Activated T-helper 1 cell treated with anti-CD3 and anti-CD28 coated beads, Interleukin-2, amount 50 U/mL, for 16 hours (primary cell): ENCODE measurements around the gene DLEU7.

Experiments used
- DNase-seq, 2 donors: peaks; one replicate each; pipeline ENCODE4 v3.0.0-alpha.2; 2020; ENCODE audit warnings: low read depth in 1 of 2, low spot score in 1 of 2

Gene DLEU7

DNA sequence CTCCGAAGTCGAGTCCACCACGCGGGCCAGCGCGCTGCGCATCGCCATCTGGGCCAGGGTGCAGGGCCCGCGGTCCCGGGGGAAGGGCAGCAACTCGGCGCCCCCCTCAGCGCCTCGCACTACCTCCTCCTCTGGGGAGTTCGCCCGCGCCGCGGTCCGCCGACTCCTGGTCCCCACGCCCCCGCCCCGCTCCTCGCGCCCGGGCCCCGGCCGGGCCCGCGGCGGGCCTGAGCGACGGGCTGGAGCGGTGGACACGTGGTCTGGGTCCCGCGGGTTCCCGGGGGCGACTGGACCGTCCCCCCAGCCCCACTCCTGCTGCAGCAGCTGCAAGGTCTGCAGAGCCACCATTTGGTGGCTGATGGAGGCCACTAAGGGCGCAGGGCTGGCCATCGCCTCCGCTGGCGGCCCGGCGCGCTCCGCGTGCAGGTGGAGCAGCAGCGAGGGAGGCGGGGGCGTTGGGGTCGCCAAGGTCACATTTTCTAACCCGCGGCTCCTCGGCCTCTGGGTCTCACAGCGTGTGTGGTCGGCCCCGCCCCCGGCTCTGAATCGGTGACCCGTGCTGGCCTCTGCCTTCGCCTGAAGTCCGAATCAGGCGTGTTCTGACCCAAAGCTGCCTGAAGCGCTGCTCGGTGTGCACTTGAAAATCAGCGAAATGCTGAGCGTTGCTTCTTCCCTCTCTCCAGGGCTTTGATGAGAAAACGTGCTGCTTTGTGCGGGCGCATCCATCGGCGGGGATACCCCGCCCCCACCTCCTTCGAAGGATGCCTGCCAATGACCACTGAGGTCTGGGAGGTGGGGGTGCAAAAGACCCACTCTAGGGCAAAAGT lies at the start of gene DLEU7:
DLEU7 (minus strand) TSS at position 436 of the 827 bp plus-strand sequence; CDS start at position 390, 46 bp downstream.
- DNase-seq, result no peak

DNA sequence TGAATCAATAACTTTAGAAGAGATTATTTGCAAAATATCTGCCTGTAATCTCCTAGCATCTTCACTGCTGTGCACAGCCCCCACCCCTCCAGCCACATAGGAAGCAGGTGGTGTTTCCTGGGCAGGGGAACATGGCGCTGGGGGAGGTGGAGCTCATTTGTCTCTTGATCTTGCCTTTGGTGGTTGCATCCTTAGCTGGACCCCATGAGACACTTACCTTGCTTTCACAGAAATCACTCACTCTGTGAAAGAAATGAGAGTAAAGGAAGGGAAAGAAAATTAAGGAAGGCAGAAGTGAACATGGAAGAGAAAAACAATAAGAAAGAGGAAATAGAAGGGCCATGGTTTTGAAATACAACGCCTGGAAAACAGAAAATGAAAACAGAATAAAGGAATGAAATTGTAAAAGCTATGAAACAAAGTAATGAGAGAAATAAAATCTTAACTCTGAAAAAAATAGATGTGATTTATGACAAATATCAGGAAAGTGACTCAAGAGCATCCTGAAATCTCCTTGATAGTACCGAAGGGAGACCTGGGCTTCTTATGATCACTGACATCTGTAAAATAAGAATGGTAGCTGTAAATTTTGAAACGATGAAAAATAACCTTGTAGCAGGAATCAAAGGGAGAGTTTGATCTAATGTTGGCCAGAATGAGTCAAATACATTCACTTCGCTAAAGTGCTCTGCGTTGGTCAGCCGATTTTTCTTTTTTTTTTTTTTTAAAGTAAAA lies 48.9 kb upstream of the DLEU7 start:
- DNase-seq, result no peak

DNA sequence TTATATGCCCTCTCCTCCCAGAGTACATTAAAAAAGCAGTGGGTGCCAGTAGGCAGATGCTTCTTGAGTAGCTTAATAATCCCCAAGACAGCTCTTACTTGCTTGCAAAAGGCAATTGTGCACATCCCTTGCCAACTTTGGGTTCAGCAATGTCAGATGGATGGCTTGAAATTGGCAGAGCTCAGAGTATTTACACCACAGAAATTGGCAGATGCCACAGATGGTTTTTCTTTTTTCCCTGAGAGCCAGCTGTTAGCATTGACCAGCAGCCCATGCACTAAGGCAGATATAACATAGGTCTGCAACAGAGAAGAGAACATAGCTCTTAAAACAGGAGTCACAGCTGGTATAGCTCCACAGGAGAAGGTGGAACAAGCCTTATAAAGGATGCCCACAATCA lies 47.7 kb upstream of the DLEU7 start:
- DNase-seq, result no peak

DNA sequence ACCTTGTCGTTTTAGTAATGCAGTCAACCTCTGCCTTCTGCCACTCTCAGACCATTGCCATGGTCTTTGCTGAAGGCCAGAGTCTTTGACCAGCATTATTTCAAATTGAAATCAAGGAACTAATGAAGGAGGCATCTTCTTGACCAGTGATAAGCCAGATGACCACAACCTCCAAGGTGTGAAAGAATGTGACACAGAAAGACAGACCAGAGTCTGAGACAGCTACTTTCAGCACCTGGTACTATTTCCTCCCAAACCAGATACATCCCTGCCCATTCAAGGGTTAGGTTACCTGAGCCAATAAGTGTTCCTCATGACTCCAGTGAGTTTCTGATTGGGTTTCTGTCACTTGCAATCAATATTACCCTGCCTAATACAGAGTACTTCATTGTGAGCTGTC lies 45.8 kb upstream of the DLEU7 start:
- no peak for DNase-seq

DNA sequence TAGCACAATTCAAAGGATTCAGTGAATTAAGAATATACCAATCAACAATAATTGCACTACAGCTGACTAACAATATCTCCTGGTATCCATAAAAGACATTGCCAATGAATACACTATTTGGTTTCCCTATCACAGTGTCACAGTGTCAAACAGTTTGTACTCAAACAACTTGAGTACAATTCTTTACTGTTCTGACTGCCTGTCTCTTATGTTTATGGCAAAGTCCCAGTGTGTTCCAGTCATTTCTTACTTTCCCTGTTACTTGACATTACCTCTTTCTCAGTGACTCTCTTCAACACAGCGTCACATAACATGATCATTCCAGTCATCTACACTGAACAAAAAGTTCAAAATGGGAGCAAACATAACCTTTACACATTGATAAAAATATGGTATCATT lies 44.9 kb upstream of the DLEU7 start:
- no peak for DNase-seq

DNA sequence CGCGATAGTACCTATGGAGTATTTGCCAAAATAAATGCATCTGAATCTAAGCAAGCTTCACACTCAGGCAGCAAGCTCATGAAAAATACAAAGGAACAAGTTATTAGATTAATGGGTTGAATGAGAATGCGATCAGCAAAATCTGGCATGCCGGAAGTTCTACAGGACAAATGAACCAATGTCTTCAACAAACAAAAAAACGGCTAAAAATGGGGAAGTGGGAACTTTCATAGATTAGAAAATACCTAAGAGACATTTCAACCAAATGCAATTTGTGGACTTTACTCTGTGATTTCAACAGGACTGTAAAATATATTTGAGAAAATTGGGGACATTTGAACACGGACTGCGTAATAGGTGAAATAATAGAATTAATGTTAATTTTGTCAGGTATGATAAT lies 43.7 kb upstream of the DLEU7 start:
- no peak for DNase-seq

DNA sequence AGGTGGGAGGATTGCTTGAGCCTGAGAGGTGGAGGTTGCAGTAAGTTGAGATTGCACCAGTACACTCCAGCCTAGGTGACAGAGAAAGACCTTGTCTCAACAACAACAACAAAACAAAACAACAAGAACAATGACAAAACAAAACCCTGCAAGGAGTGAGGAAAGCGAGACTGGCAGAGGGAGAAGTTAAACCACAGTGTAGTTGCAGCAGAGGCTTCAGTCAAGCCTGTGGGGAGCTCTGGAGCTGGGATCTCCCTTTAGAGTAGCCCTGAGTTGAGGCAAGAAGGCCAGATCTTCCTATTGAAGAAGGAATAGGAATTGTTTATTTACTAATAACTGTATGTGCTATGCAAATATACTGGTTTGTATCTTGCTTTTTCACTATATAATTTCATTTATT lies 40.8 kb upstream of the DLEU7 start:
- DNase-seq, result no peak

DNA sequence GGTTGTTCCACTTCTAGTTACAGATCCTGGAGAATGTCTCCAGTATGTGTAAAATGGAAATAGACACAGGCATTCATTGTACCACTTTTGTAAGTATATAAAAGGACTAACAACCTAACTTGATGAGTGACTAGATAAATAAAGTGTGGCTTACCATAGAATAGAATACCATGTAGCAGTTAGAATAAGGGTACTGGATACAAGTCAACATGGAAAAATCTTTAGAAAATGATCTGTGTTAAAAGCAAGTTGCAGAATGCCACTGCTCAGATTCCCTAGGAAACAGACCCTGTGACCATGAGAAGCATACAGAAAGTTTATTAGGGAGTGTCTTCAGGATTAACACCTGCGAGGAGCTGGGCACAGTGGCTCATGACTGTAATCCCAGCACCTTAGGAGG lies 40.2 kb upstream of the DLEU7 start:
- DNase-seq, result no peak

DNA sequence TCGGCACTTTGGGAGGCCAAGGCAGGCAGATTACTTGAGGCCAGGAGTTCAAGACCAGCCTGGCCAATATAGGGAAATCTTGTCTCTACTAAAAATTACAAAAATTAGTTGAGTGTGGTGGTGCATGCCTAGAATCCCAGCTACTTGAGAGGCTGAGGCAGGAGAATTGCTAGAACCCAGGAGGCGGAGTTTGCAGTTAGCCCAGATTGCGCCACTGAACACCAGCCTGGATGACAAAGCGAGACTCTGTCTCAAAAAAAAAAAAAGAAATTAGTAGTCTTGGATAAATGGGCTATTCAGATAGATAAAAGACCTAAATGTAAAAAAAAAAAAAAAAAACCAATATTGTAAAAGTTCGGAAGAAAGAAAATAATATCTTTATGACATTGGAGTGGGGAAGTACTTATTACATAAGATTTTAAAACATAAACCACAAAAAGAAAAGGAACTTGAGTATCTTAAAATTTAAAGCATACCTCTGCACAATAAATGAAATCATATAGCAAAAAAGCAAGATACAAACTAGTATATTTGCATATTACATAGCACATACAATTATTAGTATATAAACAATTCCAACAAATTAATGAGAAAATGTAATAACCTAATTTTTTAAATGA lies 39.4 kb upstream of the DLEU7 start:
- no peak for DNase-seq

DNA sequence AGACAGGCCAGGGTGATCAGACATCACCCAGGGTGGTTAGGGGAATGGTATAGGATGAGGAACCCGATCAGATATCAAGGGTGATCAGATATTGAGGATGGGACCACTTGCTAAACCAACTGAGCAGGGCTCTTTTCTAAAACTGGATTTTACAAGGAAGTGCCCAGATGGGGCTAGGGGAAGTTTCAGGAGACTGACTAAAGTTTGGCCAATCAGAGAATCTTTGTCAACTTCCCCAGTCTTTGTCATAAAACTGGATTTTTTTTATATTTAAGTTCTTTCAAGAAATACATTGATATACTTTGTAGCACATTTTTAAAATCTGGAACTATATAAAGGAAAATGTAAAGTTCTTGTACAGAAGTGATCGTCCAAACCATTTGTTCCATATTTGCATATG lies 30.5 kb upstream of the DLEU7 start:
- no peak for DNase-seq

DNA sequence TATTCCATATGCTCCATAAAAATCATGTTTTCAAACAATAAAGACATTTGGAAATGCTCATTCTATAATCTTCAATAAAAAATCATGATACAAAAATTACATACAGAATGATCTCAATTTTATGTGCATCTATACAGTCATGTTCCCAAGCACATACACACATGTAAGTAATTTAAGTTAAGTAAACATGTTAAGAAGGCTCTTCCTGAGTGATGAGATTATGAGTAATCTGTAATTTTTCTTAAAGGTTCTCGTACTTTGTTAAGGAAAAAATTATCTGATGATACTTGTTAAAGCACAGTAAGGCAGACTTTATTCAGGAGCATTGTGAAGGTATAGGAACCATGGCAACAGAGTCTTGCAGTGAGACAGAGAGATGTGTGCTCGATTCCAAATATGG lies 30.0 kb upstream of the DLEU7 start:
- no peak for DNase-seq

DNA sequence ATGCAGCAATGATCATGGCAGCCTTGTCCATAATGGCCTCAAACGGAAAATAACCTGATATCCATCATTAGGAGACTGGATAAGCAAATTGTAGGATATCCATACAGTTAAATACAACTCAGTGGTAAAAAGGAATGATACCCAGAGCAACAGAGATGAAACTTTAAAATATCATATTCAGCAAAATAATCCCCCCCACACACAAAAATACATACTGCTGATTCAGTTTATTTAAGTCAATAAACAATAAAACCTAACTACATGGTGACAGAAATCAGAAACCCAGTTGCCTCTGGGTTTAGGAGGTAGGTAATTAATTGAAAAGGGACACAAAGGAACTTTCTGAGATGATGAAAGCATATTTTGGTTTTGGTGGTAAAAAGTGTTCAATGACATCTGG lies 27.9 kb upstream of the DLEU7 start:
- no peak for DNase-seq

DNA sequence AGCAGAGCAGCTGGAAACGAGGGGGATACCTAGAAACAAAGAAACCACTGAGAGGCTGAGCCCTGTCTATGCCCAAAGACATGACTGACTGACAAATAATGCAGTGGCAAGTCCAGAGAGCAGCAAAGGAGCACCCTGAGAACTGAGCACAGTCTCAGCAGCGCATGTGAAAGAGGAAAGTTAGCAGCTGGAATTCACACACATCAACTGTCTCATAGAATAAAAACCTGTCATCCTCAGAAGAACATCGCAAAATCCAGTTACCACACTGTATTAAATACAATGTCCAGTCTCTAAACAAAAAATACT lies 24.1 kb upstream of the DLEU7 start:
- no peak for DNase-seq

DNA sequence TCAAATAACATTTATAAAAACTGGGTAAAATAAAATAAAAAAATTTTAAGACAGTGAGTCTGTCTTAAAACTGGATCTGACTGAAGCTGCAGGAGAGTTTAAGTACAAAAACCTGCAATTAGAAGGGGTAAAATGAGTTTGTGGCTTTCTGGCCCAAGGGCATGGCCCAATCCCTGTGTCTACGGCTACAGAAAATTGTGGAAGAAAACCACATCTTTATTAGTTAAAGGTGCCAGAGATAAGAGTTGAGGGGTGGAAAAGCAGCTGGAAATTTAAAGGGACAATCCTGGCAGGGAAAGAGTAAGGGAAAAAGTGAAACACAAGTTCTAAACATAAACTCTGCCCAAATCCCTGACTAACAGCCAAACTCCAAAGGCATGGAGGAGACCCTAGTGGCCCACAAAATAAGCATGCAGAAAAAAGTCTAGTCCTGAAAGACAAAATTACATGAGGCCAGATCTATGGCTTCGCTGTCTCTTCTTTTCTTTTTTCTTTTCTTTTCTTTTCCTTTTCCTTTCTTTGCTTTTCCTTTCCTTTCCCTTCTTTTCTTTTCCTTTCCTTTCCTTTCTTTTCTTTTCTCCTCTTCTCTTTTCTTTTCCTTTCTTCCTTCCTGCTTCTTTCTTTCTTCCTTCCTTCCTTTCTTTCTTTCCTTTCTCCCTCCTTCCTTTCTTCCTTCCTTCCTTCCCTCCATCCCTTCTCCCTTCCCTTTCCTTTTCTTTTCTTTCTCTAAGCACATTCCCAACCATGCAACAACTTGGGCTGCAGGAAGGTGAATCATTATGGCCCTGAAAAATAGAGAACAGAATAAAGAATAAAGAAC lies 23.5 kb upstream of the DLEU7 start:
- no peak for DNase-seq

DNA sequence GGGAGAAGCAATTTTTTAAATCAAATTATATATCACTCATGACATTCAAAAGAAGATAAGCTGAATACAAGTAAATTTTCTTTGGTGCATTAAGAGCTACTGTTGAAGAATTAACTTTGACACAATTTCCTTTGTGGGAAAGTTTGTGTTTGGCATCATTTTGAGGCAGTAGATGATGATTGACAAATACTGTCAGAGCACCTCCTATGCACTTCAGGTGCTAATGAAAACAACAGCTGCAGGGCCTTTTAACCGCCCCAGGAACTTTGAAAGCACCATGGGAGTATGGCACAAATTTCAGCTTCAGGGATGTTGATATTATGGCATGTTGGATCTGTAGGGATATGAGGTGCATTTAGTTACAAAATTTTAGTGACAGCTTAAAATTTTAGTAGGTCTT lies 21.0 kb upstream of the DLEU7 start:
- DNase-seq, result no peak

DNA sequence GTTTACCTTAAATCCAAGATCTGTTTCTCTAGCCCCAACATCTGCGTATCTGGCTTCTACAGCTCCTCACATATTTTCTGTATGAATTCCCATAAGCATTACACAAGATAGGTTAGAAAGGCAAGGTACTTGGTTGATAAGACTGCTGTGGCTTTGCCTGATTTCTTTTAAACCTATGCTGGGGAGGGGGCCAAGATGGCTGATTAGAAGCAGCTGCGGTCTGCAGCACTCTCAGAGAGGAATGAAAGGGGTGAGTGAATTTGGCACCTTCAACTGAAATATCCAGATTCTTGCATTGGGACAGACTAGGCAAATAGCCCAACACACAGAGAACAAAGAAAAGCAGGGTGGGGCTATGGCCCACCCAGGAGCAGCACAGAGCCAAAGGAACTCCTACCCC lies 12.2 kb upstream of the DLEU7 start:
- DNase-seq, result no peak

DNA sequence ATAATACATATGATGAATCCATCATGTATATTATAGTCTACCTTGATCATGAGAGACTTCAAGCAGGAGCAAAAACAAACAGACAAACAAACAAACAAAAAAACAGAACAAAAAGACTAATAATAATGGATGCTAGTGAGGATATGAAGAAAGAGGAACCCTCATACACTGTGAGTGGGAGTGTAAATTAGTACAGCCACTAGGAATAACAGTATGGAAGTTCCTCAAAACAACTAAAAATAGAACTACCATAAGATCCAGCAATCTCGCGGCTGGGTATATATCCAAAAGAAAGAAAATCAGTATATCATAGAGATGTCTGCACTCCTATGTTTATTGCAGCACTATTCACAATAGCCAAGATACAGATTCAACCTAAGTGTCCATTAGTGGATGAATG lies 7.0 kb upstream of the DLEU7 start:
- no peak for DNase-seq

DNA sequence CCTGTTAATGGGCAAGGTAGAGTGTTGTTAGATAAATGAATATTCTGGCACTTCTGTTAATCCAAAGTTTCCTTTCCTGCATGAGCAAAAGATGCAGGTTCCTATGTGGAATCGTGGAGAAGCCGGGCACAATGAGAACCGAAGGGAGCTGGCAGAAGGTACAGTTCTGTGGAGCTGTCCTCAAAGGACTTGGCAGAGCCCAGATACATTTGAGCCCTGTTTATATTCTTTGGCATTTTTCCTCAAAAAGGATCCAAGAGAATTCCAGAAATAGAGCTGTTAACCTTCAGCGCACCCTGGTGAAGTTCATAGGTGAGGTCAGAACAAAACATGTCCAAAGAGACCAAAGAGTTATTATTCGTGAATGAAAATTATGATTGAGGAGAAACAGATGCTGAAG lies 4.0 kb upstream of the DLEU7 start:
- DNase-seq, result no peak

DNA sequence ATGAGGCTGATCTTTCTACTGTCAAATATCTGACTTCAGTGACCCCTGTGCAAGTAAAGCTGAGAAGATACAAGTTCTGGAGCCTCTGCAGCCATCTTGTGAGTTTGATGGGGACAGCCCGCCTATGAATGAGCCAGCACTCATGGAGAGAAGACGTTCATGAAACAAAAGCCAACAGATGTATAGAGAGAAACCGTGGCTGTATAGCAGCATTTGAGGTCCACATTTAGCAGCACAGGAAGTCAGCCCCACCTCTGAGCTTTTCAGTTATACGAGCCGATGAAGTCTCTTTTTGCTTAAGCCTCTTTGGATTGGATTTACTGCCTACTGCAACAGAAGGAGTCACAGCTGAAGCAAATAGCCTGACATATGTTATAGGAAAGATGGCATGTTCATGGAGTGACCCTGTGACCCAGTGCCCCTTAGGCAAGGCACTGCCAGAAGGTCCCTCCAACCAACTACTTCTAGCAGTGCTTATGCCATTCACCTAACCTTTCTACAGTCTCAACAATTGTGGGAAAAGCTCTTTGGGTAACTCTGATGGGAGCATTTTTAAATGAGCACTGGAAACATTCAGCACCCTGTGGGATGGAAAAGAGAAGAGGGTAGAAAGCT lies 3.5 kb upstream of the DLEU7 start:
- DNase-seq, result no peak

DNA sequence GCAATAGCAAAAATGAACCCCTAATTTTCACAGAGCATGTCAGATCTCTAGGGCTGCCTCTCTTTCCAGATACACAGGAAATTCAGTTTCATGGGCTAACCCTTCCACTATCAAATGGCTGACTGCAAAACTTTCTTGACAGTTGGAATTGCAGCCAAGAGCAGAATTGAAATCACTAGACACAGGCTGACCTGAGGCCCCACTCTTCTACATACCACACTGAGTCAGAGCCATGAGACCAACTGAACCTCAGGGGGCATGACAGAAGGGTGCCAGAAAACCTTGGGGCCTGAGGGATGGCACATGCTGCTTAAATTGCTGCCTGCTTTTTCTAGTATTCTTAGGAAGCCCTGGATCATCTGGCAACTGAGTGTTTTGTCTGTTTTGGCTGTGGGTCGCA lies 1.7 kb upstream of the DLEU7 start:
- no peak for DNase-seq
